GM18873 (cell line): Measurements from ENCODE around the gene TIMP4.
A peak's percentile ranks its signal among the peaks of the same experiment; 100 is the strongest.

Experiments
- ATAC-seq: cut with Tn5 transposase; IDR thresholded peaks from one replicate; pipeline ENCODE4 v1.9.1; 2021; ENCODE audit warnings: mild to moderate bottlenecking, moderate library complexity, moderate number of reproducible peaks; ENCODE audit not compliant: unreplicated experiment, low FRiP score

Gene TIMP4

DNA sequence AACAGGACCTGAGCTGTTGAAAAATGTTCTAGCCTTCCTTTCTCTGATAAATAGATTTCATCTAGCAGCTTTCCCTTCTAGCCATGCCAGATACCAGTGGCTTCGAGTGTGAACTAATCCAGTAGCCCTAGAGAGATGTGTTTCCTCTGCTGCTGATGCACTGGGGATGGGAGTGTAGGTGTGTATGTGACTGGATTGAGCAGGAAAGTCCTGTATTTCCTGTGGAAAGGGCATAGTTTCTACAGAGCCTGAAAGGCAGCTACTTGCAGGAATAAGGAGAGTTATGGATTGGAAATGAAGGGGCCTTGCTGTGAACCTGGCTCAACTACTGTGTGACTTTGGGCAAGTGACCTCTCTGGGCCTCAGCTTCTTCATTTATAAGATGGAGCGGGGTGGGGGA is 8.6 kb downstream of the TIMP4 start:
- ATAC-seq, result no peak

DNA sequence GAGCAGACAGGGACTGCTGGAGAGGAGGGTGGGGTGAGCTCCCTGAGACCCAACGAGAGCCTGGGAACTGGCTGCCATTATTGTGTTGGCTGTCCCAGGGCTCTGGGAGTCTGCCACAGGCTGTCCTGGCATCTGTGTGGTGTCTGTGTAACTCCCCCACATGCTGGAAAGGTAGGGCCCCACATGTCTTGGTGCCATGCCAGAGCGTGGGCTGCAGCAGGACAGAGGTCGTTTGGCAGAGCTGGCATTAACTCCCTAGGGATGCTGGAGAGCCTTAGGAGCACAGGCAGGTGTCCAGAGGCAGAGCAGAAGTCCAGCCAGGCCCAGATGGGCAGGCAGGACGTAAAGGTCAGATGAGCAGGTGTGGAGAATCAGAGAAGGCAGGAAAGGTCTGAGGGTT is 9.7 kb downstream of the TIMP4 start:
- ATAC-seq, result no peak

DNA sequence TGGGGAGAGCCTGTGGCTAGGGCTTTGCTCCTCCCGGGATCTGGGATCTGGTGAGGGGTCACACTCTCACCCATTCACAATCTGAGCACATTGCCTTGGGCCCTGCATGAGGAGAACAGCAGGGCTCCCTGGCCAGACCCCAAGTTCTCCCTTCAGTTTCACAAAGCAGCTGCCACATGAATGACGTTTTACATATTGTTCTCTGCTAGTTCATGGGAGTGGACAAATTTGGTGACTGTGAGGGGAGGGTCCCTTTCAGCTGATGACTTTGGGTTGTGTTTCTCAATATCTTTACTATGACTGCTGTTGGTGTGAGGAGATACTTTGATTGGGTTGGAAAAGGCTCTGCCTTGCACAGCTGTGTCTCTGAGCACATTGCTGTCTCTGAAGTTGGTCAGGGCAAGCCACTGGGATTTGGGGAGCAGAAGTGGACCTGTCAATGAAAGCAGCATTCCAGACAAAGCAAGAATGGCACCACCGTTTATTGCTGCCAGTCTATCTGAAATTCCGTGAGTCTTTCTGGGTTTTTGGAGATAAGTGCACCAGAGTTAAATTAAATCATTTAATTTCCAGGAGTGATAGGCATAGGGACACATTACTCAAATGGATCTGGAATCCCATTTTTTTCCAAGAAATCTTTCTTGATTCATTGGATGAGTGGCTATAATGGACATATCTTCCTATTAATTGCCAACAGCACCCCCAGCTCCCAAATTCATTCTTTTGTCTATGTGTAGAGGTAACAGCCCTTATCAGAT is 10.3 kb downstream of the TIMP4 start:
- no peak for ATAC-seq

DNA sequence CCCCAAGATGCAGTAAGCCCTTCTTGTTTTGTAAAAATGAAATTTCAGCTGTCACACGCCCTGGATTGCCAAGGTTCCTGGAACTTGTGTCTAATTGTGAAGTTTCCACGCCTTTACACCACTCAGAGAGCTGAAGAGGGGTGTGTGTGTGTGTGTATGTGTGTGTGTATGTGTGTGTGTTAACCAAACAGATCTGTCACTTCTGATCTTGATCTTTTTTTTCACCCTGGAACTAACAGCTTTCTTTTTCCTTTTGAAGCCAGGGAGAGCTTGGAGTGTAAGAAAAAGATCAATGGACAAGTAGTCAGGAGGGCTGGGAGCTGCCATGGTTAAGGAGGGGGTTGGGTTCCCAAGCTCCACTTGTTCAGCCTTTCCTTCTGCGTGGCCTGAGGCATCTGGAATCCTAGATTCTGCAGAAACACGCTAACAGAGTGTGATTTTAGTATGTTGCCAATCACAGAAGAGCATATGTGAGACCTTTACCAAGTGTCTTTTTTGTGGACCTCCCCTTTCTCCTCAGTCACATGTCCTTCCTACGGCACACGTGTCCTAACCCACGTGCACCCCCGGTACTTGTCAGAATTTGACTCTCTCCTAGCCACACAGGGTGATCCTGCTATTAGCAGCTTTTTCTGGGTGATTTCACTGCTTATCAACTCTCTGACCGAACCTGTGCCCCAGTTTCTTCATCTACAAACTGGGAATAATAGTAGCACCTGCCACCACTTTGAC is 11.5 kb downstream of the TIMP4 start:
- no peak for ATAC-seq

DNA sequence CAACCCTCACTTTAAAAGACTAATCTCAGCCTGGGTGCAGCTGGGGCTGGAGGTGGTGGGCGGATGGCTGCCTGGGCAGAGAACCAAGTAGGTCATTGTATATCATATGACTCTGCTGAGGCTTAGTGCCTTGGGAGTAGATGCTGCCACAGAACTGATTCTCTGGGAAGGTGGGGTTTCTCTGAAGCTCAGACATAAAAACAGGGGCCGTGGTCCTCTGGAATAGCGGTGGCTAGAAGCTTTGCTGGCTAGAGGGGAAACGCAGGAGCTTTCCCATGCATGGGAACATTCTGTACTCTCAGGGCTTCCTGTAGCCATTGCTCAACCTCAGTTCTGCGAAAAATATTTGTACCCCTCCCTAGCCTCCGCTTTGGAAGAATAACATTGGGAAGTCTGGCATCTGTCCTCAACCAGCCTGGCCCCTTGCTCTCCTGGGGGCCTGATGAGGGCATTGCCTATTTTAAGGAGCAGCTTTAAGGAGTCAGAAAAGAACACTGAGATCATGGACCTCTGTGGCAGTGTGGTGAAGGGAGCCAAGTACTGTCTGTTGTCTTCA is 14.7 kb downstream of the TIMP4 start:
- no peak for ATAC-seq

DNA sequence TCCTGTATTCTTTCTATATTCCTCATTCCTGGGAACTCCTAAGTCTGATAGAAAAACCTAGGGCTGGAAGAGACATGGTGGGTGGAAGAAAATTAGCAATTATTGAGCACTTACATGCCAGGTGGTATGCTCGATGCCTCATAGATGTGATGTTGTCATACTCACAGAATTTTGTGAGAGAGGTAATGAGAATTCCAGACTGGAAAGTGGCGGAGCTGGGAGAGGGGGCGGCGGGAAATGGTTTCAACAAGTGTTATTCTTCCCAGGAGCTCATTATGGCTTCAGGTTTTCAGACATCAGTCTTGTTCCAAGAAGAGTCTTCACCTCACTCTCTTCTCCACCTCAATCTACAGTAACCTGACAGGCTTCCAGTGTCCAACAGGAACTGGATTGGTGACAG is 16.2 kb downstream of the TIMP4 start:
- no peak for ATAC-seq

DNA sequence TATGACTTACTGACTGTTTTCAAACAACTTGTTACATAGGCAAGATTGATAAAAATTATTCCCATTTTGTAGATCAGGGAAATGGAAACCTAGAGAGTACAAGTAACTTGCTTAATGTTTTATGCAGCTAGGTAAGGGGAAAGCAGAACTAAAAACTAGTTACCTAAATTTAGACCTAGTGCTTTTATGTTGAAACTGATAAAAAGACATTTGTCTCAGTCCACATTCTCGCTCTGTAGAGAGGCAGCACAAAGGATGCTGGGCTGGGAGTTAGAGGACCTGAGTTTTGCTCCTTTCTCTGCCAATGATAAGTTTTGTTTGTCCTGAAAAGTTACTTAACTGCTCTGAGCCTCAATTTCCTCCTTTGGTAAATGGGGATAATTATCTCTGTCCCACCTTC is 17.4 kb downstream of the TIMP4 start:
- no peak for ATAC-seq

DNA sequence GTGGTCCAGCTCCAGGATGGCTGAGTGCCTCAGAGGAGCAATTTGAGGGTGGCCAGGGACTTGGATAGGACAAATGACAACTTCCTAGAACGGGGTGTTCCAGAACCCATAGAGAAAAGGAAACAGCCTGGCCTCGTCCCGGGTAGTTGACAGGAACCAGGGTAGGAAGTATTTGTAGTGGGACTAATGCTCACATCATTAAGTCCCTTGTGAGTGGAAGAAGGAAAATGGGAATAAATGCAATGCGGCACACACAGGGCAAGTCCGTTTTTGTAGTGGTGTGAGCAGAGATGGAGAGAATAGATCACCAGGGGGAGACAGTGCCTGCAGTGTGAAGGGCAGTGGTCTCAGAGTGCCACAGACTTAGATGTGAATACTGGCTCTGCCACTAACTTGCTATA is 19.6 kb downstream of the TIMP4 start:
- ATAC-seq, result no peak

DNA sequence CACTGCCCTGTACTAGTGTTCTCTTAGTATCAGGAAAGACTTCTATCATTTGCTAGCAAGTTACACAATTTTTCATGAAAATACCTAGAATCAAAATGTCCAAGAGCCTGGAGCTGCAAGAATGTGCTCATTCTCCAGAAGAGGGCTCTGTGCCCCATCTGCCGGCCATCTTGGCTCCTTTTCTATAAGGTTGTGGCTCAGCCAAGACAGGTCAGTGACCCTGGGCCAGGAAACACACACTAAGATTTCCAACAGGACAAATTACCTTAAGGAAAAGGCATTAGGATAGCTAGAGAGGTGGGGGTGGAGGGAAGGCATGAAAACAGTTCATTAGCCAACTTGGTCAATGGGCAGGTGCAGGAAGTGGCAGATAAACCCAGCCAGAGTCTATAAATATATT is 20.7 kb downstream of the TIMP4 start:
- ATAC-seq, result no peak

DNA sequence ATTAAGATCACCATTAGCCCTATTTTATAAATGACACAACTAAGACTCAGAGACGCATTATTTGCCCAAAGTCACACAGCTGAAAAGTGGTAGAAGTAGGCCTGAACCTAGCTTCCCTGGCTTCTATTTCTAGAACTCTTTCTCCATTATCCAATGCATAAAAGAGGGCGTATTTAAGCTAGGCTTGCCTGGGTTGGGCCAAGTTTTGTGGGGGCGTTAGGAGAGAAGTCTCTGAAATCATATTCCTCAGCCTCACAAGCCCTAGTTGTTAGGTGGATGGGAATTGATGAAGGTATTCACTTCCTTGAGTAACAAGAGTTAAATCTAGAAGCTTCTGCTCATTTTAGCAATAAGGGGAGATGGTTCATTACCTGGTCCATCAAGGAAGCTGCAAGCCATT is 22.3 kb downstream of the TIMP4 start:
- no peak for ATAC-seq

DNA sequence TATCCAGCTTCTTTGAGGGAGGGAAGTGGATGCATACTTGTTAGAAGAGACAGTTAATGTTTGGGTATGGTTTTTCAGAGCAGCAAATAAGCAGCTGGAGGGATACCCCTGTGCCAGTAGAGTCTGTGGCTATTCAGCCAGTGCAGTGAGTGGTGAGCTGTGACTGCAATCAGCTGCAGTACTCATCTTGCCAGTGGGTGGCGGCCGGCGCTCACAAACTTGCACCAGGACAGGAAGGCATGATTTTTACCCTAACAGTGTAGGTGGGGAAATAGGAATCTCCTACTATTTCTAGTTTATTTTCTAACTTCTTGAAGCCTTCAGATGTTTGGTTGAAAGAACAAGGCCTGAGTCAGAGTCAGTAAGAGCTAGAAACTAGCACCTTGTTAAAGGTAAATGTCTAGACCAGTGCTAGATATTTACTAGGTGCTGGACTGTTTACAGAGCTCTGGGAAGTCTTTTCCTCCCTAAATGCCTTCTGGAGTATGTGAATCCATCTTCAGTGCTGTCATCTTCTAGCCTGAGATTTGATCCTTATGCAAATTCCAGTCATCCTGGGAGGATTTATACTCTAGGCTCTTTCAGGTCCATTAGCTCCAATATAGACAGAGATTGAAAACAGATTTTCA is 23.6 kb downstream of the TIMP4 start:
- ATAC-seq, result peak; percentile 68

DNA sequence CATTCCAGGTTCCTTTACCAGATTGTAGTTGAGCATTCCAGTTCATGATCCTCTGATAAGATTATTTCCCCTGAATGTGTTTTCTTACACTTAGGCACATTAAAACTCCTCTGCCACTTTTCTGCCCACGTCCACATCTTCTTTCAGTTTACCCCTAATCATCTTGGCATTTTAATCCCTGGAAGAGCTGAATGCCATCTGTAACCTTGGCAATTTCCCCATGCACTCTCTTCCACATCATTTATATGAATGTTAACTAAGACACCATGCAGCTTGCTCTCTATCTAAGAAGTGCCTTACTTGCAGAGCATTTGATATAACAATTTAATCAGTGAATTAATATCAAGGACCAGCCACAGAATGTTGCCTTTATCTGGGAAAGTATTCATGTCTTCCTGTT is 25.8 kb downstream of the TIMP4 start:
- ATAC-seq, result no peak

DNA sequence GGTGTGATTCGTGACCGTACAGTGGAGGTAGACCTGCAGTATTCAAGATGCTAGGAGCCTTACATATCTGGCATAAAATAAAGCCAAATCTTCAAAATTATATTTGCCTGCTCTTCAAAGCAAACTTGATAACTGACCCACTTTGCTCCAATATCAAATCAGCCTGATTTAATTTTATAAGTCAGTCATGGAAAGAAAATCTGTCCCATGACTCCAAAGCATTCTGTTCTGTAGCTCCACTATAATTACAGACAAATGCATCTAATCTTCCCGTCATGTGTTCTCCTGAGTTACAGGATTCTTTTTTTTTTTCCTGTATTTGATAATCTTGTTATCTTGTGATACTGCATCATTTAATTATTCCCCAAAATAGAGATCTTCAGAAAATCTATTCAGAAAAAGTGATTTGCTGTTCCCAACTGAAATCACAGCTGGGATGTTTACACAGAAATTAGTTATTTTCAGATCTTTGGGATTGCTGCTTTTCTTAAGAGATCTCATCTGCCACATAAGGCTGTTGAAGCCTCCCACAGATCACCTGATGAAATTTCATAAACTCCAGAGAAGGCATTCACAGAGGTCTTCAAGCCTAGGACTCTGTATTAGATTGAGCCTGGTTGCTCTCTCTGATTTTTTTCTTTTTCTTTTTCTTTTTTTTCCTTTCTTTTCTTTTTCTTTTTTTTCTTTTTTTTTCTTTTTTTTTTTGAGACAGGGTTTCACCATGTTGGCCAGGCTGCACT is 27.2 kb downstream of the TIMP4 start:
- ATAC-seq, result no peak

DNA sequence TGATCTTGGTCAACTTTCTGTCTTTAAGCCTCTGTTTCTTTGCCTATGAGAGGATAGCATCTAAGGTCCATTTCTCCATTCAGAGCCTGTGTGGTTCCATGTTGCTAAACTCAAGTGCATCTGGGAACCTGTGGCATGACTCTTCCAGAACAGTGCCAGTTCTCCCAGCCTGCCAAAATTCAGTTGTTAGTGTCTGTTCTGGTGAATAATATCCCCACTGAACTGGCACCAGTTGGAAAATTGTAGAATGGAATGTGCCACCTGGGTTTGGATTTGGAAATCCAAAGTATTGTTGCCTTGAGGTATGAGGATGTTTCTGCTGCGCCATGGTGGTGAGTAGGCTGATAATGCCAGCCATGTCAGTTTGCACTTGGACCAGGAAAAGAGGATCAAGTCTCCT is 31.3 kb downstream of the TIMP4 start:
- ATAC-seq, result no peak

DNA sequence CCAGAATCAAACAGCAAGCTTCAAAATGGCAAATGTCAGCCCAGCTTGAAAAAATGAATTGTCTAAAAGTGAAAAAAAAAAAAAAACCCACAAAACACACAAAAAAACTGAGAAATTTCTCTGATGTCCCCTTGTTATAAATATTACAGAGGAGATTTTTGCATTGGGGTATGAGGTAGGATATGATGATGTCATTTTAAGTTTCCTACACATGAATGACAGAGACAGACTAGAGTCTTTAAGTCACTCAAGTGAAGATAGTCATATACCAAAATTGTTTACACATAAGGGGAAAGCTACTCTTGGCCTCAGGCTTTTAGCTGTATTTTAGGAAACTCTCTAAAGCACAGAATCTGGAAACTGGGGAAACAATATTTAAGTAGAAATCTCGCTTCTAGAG is 32.9 kb downstream of the TIMP4 start:
- ATAC-seq, result no peak

DNA sequence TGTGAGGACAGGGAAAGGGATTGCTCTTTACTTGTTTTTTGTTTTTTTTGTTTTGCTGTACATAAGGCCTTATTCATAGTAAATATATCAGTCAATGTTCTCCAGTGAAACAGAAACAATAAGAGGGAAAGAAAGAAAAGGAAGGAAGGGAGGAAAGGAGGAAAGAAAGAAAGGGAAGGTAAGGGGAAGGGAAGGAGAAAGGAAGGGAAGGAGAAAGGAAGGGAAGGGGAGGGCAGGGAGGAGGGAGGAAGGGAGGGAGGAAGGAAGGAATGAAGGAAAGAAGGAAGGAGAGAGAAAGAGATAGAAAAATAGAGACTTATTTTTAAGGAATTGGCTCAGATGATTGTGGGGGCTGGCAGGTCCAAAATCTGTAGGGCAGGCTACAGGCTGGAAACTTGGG is 37.2 kb downstream of the TIMP4 start:
- ATAC-seq, result no peak

DNA sequence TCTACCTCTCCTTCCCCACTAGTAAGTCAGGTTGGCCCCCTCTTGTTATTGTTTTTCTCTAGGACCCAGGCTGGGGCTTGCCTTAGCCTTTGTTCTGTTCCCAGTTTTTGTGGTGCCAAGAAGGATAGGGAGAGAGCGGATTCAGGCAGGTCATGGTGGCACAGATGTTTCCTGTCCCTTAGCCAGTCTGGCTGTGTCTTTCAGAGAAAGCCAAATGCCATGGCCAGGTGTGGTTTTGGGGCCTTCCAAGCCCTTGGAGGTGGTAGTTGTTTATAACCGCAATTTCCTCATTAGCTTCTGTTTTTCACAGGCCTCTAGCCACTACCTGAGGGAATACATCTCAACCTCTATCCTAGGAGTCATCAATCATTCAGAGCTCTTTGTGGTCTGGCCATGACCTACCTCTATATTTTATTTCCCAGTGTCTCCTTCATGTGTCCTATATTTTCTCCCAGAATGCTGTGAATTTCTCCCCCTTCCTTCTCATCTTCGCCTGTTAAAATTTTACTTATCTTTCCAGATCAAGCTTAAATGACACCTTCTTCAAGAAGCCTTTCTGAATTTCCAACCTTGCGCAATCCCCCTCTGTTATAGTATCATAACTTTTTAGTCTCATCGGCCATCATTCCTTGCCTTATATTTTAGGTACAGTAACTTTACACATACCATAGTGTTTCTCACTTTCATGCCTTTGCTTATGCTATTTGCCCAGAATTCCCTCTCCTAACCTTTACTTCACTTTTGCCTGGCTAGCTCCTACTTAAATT is 38.2 kb downstream of the TIMP4 start:
- no peak for ATAC-seq

DNA sequence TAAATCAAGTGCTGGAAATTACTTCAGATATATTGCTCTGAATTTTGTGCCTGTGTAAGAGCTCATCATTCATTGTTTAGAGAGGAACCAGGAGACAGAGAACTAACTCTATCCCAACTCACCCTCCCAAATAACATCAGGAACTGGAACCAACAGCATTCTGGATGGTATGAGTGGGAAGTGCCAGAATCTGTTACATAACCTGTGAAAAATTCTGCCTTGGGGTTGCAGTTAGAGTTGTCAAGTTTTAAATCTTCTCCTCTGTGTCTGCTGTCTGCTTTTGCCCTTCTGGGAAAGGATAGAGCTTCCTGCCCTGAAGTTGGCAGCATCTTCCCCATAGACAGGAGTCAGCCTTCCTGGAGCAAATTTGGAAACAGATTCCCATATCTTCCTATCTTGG is 41.2 kb downstream of the TIMP4 start:
- ATAC-seq, result no peak

DNA sequence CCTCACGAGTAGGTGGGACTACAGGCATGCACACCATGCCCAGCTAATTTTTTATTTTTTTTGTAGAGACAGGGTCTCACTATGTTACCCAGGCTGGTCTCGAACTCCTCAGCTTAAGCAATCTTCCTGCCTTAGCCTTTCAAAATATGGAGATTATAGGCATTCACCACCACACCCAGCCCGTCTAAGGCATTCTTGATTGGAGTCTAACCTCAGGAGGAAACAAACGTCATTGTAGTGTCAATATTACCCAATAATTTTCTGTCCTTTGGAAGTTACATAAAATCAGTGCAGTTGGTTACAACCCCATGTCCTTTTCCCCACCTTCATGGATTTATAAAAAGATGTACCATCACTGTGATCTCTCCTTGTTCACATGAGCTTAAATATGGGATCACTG is 41.8 kb downstream of the TIMP4 start:
- ATAC-seq, result no peak

DNA sequence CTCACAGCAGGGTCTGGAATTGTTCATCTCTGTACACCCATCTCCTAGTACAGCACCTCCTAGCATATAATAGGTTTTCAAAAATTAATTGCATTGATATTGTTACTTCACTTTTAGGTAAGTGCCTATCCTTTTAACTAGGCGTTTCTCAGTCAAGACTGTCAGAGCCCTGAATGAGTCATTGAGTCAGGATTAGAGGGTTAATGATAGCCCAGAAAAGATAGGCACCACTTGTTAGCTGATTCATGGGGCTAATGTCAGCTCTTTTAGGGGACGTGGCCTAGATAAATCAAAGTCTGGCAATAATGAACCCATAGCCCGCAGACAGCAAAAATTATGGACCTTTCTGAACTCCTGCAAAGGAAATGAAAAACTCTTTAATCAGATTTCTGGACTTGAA is 42.9 kb downstream of the TIMP4 start:
- ATAC-seq, result no peak
